Bronchial epithelial cell (primary cell): ENCODE results near the gene ACP6. TPM values are rescaled to one million over a fixed set of nuclear protein-coding genes. Genes with fewer than 3 reads are reported as not detected.
A peak's percentile ranks its signal among the peaks of the same experiment; 100 is the strongest.

Source experiments
- DNase-seq: peaks from one replicate; pipeline ENCODE4 v3.0.0-alpha.2; 2010; ENCODE audit warnings: low read depth
- FAIRE-seq: peaks from 2 replicates; lab custom pipeline; 2011; peaks lifted over from hg19 to GRCh38; lab: Jason Lieb, UNC
- H3K27me3 ChIP-seq: 2 replicates; pipeline ENCODE4 v1.5.1; 2011; ENCODE audit warnings: low read length; ENCODE audit not compliant: control insufficient read depth, insufficient read depth
- H3K36me3 ChIP-seq: 2 replicates; pipeline ENCODE4 v1.5.1; 2011; ENCODE audit warnings: low read length; ENCODE audit not compliant: control insufficient read depth, insufficient read depth
- H3K4me3 ChIP-seq: 2 replicates; pipeline ENCODE4 v1.5.1; 2011; ENCODE audit warnings: mild to moderate bottlenecking, low read depth, low read length, control low read depth
- total RNA-seq: library from RNA; depleted of rRNA; stranded (reverse); fragments of >200 nt; gene quantifications from 2 replicates; pipeline ENCODE4 v1.2.1, GENCODE V29; 2014
- TF ChIP-seq, protein P1 (sequence below): IDR thresholded peaks from 2 replicates; pipeline ENCODE4 v1.5.1; 2011; ENCODE audit warnings: mild to moderate bottlenecking, moderate library complexity, low read length, control low read depth, inconsistent platforms; ENCODE audit not compliant: insufficient read depth, severe bottlenecking

The ACP6 gene
- total RNA-seq: 5.2 and 6.6 TPM in 2 replicates

GRCh38 chr1:147670319-147671001, at the start of gene ACP6:
ACP6 (minus strand) TSS chr1:147670524; CDS start chr1:147670048, 476 bp downstream.
- FAIRE-seq (no peak), DNase-seq (peak; percentile 93)
- H3K27me3 ChIP-seq: no peaks in the 10 kb centered on the region

DNA sequence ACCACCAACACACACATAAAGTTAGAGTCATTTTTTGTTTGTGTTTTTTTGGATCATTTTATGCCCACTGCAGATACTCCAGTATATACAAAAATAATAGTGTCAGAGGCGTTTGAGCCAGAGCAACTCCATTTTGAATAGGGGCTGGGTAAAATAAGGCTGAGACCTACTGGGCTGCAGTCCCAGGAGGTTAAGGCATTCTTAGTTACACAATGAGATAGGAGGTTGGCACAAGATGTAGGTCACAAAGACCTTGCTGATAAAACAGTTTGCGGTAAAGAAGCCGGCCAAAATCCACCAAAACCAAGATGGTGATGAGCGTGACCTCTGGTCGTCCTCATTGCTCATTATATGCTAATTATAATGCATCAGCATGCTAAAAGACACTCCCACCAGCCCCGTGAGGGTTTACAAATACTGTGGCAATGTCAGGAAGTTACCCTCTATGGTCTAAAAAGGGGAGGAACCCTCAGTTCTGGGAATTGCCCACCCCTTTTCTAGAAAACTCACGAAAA, 49.4 kb upstream of the ACP6 start:
- no peak for DNase-seq
- Histone ChIP-seq H3K36me3 (no peaks in the 10 kb centered on the region), H3K4me3 (no peak overlapping the region), H3K27me3 (no peaks in the 10 kb centered on the region)
- no peak for FAIRE-seq
- TF ChIP-seq, protein P1, sequence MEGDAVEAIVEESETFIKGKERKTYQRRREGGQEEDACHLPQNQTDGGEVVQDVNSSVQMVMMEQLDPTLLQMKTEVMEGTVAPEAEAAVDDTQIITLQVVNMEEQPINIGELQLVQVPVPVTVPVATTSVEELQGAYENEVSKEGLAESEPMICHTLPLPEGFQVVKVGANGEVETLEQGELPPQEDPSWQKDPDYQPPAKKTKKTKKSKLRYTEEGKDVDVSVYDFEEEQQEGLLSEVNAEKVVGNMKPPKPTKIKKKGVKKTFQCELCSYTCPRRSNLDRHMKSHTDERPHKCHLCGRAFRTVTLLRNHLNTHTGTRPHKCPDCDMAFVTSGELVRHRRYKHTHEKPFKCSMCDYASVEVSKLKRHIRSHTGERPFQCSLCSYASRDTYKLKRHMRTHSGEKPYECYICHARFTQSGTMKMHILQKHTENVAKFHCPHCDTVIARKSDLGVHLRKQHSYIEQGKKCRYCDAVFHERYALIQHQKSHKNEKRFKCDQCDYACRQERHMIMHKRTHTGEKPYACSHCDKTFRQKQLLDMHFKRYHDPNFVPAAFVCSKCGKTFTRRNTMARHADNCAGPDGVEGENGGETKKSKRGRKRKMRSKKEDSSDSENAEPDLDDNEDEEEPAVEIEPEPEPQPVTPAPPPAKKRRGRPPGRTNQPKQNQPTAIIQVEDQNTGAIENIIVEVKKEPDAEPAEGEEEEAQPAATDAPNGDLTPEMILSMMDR: no peak

More at GRCh38 chr1:147670319-147671001, at the start of gene ACP6:
- TF ChIP-seq, protein P1: no peak
- Histone ChIP-seq H3K4me3 (peak within 1 kb of the TSS; percentile 80), H3K36me3 (no peaks in the 10 kb centered on the region)

GRCh38 chr1:147719029-147719698, 48.8 kb upstream of the ACP6 start:
- Histone ChIP-seq H3K27me3 (no peaks in the 10 kb centered on the region), H3K36me3 (no peaks in the 10 kb centered on the region), H3K4me3 (no peak overlapping the region)
- FAIRE-seq: peak; percentile 62
- TF ChIP-seq, protein P1: no peak
- DNase-seq: no peak

DNA sequence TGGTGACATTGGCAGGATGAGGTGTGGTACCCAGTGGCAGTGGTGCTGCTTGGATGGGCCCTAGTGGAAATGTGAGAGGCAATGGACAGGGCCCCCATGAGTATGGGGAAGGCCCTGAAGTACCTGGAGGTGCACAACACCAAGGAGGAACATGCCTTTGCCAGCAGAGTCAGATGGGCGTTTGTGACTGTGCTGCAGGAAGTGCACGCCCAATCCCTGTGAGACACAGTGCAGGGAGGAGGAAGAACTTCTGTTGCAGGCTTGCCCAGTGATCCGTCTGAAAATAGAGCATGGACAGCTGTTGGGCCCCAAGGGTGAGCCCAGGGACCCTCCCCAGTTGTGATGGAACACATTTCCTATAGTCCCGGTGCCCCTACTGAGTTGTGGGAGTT, 47.4 kb upstream of the ACP6 start:
- TF ChIP-seq, protein P1: no peak
- no peaks in the 10 kb centered on the region for H3K36me3 ChIP-seq
- H3K4me3 ChIP-seq: no peak overlapping the region
- DNase-seq (peak; percentile 78), FAIRE-seq (peak; percentile 89)
- H3K27me3 ChIP-seq: no peaks in the 10 kb centered on the region

DNA sequence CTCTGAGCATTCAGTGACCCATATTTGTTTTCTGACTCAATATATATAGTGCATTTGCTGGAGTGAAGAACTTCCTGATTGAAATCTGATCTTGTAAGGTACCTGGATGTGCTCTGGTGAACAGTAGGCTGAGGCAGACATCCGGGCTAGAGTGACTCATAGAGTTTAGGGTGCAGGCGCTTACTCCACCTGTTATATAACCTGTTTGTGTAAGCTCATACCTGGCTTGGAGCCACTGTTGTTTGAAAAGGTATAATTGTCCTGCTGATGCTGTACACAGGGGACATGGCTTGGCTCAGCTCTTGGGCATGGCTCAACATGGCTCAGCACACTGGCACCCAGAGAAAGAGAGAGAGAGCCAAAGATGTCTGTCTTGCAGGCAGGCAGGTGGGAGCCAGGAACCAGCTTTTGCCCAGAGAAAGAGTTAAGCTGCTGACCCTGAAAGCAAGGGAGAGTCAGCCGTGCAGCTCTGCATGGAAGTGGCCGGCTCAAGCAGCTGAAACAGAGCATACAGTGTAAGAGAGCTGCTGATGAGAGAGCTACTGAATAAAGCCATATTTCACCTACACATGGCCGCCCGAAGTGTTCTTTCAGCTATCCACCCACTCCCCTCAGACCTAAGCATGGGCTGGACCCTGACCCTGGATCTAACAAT, 46.9 kb upstream of the ACP6 start:
- peak; percentile 99 for DNase-seq
- no peaks in the 10 kb centered on the region for H3K36me3 ChIP-seq
- FAIRE-seq: peak; percentile 99
- H3K27me3 ChIP-seq: no peaks in the 10 kb centered on the region
- TF ChIP-seq, protein P1: no peak
- H3K4me3 ChIP-seq: no peak overlapping the region
